SK-N-SH treated with all-trans-retinoic acid at 6 μM for 48 hours (cell line): ENCODE data around the gene MXRA8.
A peak's percentile ranks its signal among the peaks of the same experiment; 100 is the strongest.

Experiments
- ATAC-seq: fragments of 200-7000 bp; cut with Tn5 transposase; 3 replicates; pipeline ENCODE4 v1.9.1; 2020; ENCODE audit warnings: mild to moderate bottlenecking, moderate library complexity
- ARNTL ChIP-seq: fragments of 450-650 bp; formaldehyde crosslinking; IDR thresholded peaks from 2 replicates; pipeline ENCODE4 v1.5.0; 2020; ENCODE audit warnings: low read depth, mild to moderate bottlenecking, moderate library complexity, borderline replicate concordance
- BACH2 ChIP-seq: fragments of 250-450 bp; sonication (Bioruptor Pico); IDR thresholded peaks from 2 replicates; pipeline ENCODE4 v1.9.0; 2021; ENCODE audit warnings: mild to moderate bottlenecking, borderline replicate concordance
- CREB5 ChIP-seq: fragments of 250-450 bp; sonication (Bioruptor Pico); IDR thresholded peaks from 2 replicates; pipeline ENCODE4 v1.5.1; 2020; ENCODE audit warnings: low read depth, mild to moderate bottlenecking, moderate library complexity
- CSDC2 ChIP-seq: fragments of 250-450 bp; sonication (Bioruptor Pico); IDR thresholded peaks from 2 replicates; pipeline ENCODE4 v1.5.0; 2020; ENCODE audit warnings: mild to moderate bottlenecking, moderate library complexity
- ESRRG ChIP-seq: fragments of 250-450 bp; sonication (Bioruptor Pico); IDR thresholded peaks from 2 replicates; pipeline ENCODE4 v1.6.1; 2021; ENCODE audit warnings: mild to moderate bottlenecking
- PPARA ChIP-seq: fragments of 250-450 bp; sonication (Bioruptor Pico); IDR thresholded peaks from 2 replicates; pipeline ENCODE4 v1.5.0; 2020; ENCODE audit warnings: mild to moderate bottlenecking, borderline replicate concordance
- SNAI2 ChIP-seq: fragments of 250-450 bp; sonication (Bioruptor Pico); IDR thresholded peaks from 2 replicates; pipeline ENCODE4 v1.5.0; 2020; ENCODE audit warnings: mild to moderate bottlenecking, moderate library complexity
- TCF4 ChIP-seq: fragments of 250-450 bp; sonication (Bioruptor Pico); IDR thresholded peaks from 2 replicates; pipeline ENCODE4 v1.8.0; 2021; ENCODE audit warnings: mild to moderate bottlenecking, moderate library complexity, borderline replicate concordance
- TSHZ2 ChIP-seq: fragments of 250-450 bp; sonication (Bioruptor Pico); IDR thresholded peaks from 2 replicates; pipeline ENCODE4 v1.5.0; 2020; ENCODE audit warnings: mild to moderate bottlenecking, moderate library complexity
- ZC3H10 ChIP-seq: fragments of 250-450 bp; sonication (Bioruptor Pico); IDR thresholded peaks from 2 replicates; pipeline ENCODE4 v1.5.1; 2021; ENCODE audit warnings: mild to moderate bottlenecking, moderate library complexity
- ZFP3 ChIP-seq: fragments of 250-450 bp; sonication (Bioruptor Pico); IDR thresholded peaks from 2 replicates; pipeline ENCODE4 v1.5.0; 2020; ENCODE audit warnings: mild to moderate bottlenecking, moderate library complexity
- ZFP30 ChIP-seq: fragments of 450-650 bp; formaldehyde crosslinking; IDR thresholded peaks from 2 replicates; pipeline ENCODE4 v1.5.0; 2022; ENCODE audit warnings: mild to moderate bottlenecking, moderate library complexity
- TF ChIP-seq, protein P1 (sequence below): fragments of 250-450 bp; sonication (Bioruptor Pico); IDR thresholded peaks from 2 replicates; pipeline ENCODE4 v1.5.1; 2021; ENCODE audit warnings: mild to moderate bottlenecking, moderate library complexity
- TF ChIP-seq, protein P2 (sequence below): fragments of 250-450 bp; sonication (Bioruptor Pico); IDR thresholded peaks from 2 replicates; pipeline ENCODE4 v1.8.0; 2021; ENCODE audit warnings: low read depth, mild to moderate bottlenecking, moderate library complexity, borderline replicate concordance

Gene MXRA8

DNA sequence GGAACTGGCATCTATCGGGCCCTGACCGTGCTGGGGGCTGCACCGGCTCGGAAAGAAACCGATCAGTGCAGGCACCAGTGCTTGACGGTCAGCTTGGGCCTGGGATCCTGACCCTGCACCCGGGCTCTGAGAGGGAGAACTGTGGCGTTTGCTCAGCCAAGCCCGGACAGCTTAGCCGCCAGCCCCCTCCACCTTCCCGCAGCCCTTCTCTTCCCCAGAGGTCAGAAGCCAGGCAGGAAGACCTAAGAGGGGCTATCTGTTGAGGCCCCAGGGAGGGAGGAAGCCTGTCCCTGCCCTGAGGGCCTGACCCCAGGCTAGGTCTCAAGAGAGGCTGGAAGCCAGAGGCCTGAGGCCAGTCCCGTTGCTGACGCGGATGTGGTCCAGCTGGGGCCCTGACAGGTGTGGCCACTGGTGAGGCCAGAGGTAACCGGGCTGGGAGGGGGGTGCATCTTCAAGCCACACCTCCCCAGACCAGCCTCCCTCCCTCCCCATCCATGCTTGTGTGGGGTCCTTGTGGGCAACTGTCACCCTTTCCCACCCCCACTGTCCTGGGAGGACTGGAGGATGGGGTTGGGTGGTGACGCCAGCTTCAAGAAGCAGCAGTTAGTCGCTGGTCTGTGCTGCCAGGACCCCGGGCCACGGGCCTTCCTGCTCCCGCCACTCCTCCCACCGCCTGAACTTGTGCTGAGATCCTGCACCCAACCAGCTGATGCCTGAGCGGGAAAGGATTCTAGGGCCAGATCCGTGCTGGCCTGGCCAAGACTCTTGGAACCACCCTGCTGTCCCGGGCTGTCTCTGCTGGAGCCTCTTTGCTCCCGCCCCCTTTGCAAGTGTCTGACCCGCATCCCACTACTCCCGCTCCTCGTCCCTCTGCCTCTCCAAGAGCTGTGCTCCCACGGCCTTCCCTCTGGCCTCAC, 6.6 kb downstream of the MXRA8 start:
- ATAC-seq, result no peak
- TF ChIP-seq ZFP3 (CRISPR knock-in tag), result no peak
- TF ChIP-seq, protein P1, sequence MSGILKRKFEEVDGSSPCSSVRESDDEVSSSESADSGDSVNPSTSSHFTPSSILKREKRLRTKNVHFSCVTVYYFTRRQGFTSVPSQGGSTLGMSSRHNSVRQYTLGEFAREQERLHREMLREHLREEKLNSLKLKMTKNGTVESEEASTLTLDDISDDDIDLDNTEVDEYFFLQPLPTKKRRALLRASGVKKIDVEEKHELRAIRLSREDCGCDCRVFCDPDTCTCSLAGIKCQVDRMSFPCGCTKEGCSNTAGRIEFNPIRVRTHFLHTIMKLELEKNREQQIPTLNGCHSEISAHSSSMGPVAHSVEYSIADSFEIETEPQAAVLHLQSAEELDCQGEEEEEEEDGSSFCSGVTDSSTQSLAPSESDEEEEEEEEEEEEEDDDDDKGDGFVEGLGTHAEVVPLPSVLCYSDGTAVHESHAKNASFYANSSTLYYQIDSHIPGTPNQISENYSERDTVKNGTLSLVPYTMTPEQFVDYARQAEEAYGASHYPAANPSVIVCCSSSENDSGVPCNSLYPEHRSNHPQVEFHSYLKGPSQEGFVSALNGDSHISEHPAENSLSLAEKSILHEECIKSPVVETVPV (CRISPR knock-in tag), result no peak

- TF ChIP-seq PPARA (CRISPR knock-in tag), result no peak
- no peak for TF ChIP-seq ZC3H10
- ATAC-seq, result peak; percentile 37
Observed at GRCh38 chr1:1349256-1350012, 8.9 kb downstream of the MXRA8 start, which contains the start of gene DVL1. Gene DVL1, minus strand, starts transcription at chr1:1349418. Its CDS starts 353 bp downstream, at chr1:1349065.

GRCh38 chr1:1348420-1349255, 9.7 kb downstream of the MXRA8 start:
- ATAC-seq, result 0 out of 3 replicates have a peak, but pooled peaks have one; percentile 2
- TF ChIP-seq ESRRG (CRISPR knock-in tag) (no peak), ZFP3 (CRISPR knock-in tag) (no peak), CREB5 (CRISPR knock-in tag) (no peak), TCF4 (CRISPR knock-in tag) (no peak), TSHZ2 (CRISPR knock-in tag) (no peak), CSDC2 (CRISPR knock-in tag) (no peak), ZC3H10 (no peak), ARNTL (CRISPR knock-in tag) (no peak), SNAI2 (CRISPR knock-in tag) (no peak), BACH2 (CRISPR knock-in tag) (no peak)
- TF ChIP-seq, protein P1 (CRISPR knock-in tag), result no peak

GRCh38 chr1:1347663-1348419, 10.5 kb downstream of the MXRA8 start:
- TF ChIP-seq ZFP30 (CRISPR knock-in tag), result no peak
- TF ChIP-seq SNAI2 (CRISPR knock-in tag), result no peak
- TF ChIP-seq, protein P2, sequence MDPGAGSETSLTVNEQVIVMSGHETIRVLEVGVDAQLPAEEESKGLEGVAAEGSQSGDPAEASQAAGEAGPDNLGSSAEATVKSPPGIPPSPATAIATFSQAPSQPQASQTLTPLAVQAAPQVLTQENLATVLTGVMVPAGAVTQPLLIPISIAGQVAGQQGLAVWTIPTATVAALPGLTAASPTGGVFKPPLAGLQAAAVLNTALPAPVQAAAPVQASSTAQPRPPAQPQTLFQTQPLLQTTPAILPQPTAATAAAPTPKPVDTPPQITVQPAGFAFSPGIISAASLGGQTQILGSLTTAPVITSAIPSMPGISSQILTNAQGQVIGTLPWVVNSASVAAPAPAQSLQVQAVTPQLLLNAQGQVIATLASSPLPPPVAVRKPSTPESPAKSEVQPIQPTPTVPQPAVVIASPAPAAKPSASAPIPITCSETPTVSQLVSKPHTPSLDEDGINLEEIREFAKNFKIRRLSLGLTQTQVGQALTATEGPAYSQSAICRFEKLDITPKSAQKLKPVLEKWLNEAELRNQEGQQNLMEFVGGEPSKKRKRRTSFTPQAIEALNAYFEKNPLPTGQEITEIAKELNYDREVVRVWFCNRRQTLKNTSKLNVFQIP (CRISPR knock-in tag), result no peak
- TF ChIP-seq CSDC2 (CRISPR knock-in tag), result no peak
- ATAC-seq, result peak; percentile 55
